LNCAP (cell line): ENCODE results near the gene KIR3DL2.
A peak's percentile ranks its signal among the peaks of the same experiment; 100 is the strongest.

Experiments
- TF ChIP-seq, protein P1 (sequence below): fragments of 450-650 bp; IDR thresholded peaks from 2 replicates; pipeline ENCODE4 v1.5.1; 2017; ENCODE audit warnings: mild to moderate bottlenecking

The KIR3DL2 gene

DNA sequence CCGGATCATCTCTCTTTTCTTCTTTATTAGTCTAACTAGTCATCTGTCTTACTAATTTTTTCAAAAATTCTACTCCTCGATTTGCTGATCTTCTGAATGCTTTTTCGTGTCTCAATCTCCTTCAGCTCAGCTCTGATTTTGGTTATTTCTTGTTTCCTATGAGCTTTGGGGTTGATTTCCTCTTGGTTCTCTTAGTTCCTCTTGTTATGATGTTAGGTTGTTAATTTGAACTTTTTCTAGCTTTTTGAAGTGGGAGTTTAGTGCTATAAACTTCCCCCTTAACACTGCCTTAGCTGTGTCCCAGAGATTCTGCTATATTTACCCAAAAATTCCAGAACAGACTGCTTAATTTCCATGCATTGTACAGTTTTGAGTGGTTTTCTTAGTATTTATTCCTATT is 27.2 kb downstream of the KIR3DL2 start:
- TF ChIP-seq, protein P1, sequence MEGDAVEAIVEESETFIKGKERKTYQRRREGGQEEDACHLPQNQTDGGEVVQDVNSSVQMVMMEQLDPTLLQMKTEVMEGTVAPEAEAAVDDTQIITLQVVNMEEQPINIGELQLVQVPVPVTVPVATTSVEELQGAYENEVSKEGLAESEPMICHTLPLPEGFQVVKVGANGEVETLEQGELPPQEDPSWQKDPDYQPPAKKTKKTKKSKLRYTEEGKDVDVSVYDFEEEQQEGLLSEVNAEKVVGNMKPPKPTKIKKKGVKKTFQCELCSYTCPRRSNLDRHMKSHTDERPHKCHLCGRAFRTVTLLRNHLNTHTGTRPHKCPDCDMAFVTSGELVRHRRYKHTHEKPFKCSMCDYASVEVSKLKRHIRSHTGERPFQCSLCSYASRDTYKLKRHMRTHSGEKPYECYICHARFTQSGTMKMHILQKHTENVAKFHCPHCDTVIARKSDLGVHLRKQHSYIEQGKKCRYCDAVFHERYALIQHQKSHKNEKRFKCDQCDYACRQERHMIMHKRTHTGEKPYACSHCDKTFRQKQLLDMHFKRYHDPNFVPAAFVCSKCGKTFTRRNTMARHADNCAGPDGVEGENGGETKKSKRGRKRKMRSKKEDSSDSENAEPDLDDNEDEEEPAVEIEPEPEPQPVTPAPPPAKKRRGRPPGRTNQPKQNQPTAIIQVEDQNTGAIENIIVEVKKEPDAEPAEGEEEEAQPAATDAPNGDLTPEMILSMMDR, result no peak

DNA sequence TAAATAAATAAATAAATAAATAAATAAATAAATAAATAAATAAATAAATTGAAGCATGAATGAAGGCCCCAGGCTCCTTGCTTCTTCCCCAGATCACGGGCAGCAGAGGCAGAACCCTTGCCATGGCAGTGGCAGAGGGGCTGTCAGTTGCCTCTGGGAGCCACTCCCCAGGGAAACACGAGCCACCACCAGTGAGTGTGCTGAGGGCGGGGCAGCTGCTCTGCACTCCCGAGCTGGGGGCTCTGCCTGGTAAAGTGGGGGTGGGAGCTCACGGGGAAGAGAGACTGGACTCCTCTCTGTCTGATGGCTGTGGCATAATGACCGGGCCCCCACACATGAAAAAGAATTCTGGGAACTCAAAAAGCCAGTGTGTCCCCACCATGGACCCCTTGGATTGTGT is 31.6 kb downstream of the KIR3DL2 start:
- TF ChIP-seq, protein P1, result no peak

DNA sequence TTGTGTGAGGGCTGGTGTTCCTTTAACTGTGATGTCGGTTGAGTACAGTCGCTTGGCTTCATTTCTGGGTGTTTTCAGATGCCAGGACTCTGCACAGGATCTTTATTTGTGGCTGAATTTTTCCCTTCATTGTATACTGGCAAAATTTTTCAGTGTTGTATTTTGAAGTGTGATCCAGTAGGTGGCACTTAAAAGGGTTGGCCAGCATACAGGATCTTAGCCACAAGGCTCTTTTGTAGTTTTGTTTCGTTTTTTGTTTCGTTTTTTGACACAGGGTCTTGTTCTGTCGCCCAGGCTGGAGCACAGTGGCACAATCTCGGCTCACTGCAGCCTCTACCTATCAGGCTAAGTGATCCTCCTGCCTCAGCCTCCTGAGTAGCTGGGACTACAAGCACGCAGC is 32.5 kb downstream of the KIR3DL2 start:
- TF ChIP-seq, protein P1, result 0 out of 2 replicates have a peak, but pooled peaks have one; percentile 18

DNA sequence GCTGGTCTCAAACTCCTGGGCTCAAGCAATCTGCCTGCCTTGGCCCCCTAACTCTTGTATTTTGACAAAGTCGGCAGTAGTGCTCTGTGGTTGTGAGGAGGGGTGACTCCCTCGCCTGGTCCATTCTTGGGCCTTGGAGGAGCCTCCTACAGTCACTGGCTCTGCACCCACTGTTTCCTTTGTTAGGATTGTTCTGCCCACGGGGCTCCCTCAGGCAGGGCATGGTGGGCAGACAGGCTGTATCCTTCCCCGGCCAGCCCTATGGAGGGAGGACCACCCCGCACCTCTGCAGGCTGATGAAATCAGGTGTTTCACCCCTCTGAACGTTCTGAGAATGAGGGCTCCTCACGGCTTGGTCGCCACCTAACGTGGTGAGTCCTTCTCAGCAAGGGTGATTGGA is 33.0 kb downstream of the KIR3DL2 start:
- TF ChIP-seq, protein P1, result no peak

DNA sequence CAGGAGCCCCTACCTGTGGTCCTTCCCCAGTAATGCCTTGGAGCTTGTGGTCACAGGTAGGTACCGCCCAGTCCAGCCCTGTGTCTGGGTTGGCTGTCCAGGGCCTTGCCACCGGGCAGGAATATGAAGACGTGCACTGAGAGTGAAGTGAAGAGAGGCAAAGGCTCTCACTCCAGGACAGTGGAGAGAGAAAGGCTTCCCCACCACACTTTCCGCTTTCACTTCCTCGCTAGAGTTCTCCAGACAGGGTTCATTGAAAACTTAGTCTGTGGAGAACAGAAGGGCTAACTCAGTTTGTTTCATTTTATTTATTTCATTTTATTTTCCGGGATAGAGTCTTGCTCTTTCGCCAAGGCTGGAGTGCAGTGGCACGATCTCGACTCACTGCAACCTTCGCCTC is 38.0 kb downstream of the KIR3DL2 start:
- TF ChIP-seq, protein P1, result no peak

DNA sequence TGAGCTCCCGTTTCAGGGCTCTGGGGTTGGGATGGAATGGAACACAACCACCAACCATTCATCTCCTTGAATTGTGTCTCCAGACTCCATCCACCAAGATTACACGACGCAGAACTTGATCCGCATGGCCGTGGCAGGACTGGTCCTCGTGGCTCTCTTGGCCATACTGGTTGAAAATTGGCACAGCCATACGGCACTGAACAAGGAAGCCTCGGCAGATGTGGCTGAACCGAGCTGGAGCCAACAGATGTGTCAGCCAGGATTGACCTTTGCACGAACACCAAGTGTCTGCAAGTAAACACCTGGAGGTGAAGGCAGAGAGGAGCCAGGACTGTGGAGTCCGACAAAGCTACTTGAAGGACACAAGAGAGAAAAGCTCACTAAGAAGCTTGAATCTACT is 39.3 kb downstream of the KIR3DL2 start:
- TF ChIP-seq, protein P1, result no peak

DNA sequence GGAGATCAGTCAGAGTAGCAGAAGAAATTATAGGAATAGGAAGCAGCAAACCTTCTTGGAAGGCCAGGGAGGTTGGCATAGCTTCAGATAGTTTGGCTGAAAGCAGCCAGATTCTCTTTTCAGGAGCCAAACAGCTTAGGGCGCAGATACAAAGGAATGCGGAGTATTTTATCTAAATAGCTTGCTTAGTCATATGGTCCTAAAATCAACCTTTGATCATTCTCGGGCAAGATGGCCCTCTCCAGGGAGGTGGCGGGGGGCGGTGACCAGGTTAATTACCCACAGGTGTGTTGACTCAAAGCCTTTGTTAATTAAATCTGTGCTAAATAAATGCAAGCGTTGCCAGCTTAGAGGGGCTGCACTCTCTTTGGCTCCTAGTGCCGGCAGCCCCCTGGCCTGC is 43.2 kb downstream of the KIR3DL2 start:
- TF ChIP-seq, protein P1, result no peak

DNA sequence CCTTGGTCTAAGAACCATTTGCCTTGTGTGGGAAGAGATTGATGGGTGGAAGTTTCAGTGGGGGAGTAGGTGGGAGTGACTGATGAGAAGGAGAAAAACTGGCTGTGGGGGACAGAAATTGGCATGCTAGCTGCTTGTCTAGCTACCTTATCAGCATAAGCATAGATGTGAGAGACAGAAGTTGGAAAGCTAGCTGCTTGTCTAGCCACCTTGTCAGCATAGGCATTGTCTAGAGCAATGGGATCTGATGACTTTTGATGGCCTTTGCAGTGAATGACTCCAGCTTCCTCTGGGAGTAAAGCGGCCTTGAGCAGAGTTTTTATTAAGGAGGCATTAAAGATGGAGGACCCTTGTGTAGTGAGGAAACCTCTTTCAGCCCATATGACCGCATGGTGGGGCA is 45.8 kb downstream of the KIR3DL2 start:
- TF ChIP-seq, protein P1, result no peak
